ENCODE results near the gene CAGE1.
"Not testable (repeated sequence)": the region's sequence is repeated elsewhere in the genome, so short reads cannot be mapped to it uniquely, and the experiment has no call there.

Gene CAGE1

GRCh38 chr6:7406743-7407142 is 17.2 kb upstream of the CAGE1 start:
- no peak for DNase-seq

DNA sequence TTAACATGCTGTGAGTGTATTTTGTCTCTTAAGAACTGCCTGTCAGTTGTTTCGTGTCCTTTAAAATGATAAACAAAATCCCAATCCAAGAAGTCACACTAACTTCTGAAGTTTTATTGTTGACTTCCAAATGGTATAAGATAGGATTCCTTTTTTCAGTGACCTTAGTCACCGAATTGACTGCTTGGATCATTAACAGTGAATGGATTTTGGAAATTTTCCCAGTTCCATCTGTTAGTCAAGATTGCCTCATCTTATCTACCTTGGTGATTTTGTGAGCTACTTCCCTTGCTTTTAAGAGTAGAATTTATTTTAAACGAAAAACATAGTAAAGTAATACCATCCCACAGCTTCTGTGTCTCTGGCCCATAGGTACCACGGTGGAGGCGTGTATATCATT is 15.0 kb upstream of the CAGE1 start:
- DNase-seq = no peak

- no peak for DNase-seq
These were observed 13.2 kb upstream of the CAGE1 start for GRCh38 chr6:7402716-7403115.

DNA sequence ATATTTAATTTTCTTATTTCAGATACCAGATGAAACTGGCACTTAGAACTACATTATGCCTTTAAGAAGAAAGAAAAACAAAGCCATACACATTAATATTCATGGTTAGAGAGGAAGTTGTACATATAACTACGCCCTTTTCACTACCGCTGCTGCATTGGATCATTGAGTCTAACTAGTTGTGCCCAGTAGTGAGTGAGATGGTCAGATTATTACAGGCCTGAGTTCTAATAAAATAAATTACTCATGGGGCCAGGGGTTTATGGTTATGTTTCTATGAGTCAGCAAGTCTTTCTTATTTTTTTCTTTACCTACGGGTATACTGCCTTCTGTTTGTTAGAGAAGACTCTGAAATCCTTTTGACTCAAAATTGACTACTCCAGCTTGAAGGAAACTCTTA is 11.5 kb upstream of the CAGE1 start:
- DNase-seq = no peak

- no peak for DNase-seq
These were observed 2.9 kb upstream of the CAGE1 start for GRCh38 chr6:7392402-7392801.

DNA sequence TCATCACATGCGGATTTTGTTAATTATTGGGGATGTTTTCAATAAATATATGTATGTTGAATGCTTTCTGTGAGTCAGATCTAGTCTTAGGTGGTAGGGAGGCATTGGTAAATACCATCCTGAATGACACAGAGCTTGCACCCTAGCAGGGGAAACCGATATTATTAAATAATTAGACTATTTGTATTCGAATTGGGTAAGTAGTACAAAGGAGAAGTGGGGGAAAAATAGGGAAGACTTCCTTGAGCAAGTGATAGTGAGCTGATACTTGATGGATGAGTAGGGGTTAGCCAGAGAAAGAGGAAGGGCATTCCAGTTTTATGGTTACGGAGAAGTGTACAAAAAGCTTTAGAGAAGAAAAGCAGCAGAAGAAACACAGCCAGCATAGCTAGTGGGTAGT is 1.6 kb upstream of the CAGE1 start:
- DNase-seq = no peak

DNA sequence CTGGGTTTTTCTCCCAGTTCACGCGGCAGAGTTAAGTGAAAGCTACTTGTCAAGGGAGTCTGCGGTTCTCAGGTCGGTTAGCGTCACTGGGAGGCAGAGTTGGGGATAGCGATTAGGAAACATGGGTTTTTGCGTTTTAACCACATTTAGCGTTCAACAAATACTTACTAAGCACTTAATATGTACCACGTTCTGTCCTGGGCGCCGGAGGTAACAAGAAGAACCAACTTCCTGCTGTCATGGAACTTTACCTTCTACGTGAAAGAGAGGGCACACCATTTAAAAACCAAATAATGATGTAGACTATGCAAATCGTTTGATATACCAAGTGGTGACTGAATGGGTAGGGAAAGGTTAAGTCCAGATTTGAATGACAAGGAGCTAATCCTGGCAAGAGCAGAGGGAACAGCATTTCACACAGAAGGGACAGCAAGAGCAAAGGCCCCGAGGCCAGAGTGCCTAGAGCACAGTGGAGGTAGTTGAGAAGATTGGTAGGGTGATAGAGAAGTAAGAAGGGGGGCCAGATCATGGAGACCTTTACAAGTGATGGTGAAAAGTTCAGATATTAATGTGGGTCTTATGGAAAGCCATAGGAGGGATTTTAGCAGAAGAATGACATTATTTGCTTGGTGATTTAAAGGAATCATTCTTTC is 810 bp upstream of the CAGE1 start:
- no peak for DNase-seq

DNA sequence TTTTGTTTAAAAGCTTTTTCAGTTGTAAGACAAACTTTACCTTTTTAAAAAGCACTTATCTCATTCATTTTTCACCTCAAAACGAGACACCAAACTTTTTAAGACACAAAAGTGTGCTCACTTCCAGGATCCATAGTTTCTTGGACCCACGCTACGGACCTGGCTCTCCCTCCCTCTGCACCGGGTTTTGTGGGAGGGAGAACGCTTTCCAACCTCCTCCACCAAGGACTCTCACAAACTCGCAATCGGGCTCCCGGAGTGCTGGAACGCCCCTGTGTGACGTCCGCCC is 436 bp downstream of the CAGE1 start:
- DNase-seq = no peak

DNA sequence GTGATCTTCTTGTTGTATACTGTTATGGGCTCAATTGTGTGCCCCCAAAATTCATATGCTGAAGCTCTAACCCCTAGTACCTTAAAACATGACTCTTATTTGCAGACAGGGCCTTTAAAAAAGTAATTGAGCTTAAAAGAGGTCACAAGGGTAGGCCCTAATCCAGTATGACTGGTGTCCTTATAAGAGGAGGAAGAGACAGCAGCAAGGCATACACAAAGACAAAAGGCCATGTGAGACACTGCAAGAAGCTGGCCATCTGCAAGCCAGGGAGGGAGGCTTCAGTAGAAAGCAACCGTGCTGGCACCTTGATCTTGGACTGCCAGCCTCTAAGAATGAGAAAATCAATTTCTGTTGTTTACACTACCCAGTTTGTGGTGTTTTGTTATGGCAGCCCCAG is 8.4 kb downstream of the CAGE1 start:
- DNase-seq = no peak

GRCh38 chr6:7378740-7379139 is 10.8 kb downstream of the CAGE1 start:
- DNase-seq = no peak

GRCh38 chr6:7377961-7378360 is 11.6 kb downstream of the CAGE1 start:
- no peak for DNase-seq

- no peak for DNase-seq
These were observed 15.8 kb downstream of the CAGE1 start for GRCh38 chr6:7373739-7374138.

DNA sequence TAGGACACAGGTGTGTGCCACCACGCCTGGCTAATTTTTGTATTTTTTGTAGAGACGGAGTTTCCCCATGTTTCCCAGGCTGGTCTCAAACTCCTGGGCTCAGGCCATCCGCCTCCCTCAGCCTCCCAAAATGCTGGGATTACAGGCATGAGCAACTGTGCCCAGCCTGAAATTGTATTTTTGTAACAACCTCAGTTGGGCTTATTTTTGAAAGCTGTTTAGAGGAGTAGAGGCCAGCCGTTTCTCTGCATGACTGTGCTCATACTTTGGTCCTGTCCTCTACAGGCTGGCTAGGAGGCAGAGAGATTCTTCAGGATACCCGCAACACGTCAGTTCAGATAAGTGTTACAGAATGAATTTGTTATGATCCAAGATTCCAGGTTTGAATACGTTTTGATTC is 22.1 kb downstream of the CAGE1 start:
- DNase-seq = no peak

GRCh38 chr6:7351916-7352315 is 37.6 kb downstream of the CAGE1 start:
- not testable (repeated sequence) for DNase-seq

DNA sequence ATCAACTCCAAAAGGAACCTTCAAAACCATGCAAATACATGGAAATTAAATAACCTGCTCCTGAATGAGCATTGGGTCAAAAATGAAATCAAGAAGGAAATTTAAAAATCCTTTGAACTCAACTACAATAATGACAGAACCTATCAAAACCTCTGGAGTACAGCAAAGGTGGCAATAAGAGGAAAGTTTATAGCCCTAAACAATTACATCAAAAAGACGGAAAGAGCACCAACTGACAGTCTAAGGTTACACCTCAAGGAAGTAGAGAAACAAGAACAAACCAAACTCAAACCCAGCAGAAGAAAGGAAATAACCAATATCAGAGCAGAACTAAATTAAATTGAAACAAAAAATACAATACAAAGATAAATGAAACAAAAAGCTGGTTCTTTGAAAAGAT is 39.0 kb downstream of the CAGE1 start:
- DNase-seq = not testable (repeated sequence)

- DNase-seq = peak; percentile 12
These were observed 42.0 kb downstream of the CAGE1 start for GRCh38 chr6:7347551-7347997.

DNA sequence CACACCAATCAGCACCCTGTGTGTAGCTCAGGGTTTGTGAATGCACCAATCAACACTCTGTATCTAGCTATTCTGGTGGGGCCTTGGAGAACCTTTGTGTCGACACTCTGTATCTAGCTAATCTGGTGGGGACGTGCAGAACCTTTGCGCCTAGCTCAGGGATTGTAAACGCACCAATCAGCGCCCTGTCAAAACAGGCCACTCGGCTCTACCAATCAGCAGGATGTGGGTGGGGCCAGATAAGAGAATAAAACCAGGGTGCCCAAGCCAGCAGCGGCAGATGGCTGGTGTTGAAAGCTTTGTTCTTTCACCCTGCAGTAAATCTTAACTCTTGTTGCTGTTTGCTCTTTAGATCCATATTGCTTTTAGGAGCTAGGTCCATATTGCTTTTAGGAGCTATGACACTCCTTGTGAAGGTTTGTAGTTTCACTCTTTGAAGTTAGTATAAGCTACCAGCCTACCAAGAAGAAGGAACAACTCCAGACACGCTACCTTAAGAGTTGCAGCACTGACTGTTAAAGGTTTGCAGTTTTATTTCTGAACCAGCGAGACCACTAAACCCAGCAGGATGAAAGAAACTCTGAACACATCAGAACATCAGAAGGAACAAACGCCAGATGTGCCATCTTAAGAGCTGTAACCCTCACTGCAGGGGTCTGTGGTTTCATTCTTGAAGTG is 44.6 kb downstream of the CAGE1 start:
- DNase-seq = not testable (repeated sequence)

DNA sequence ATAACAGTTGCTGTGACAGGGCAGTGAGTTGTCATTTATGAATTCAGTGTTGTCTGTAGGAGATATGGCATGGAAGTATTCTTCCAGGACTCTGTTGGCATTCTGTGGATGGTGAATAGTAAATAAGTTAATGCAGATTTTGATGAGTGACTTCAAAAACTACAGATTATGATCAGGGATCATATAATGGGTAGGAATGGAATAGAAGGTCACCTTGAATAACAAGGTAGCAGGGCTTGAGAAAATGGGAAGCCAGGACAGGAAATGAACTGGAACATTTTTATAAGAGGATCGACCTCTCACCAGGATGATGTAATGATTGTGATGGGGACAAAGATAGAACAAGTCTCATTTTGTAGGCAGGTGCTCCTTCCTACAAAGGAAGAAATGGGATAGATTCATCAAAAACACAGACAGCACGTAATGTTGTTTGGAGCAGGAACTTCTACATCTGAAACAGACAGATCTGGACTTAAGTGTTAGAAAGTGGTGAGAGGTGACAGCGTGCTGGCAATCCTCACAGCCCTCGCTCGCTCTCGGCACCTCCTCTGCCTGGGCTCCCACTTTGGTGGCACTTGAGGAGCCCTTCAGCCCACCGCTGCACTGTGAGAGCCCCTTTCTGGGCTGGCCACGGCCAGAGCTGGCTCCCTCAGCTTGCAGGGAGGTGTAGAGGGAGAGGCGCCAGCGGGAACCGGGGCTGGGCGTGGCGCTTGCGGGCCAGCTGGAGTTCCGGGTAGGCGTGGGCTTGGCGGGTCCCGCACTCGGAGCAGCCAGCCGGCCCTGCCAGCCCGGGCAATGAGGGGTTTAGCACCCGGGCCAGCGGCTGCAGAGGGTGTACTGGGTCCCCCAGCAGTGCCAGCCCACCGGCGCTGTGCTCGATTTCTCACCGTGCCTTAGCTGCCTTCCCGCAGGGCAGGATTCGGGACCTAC is 45.7 kb downstream of the CAGE1 start:
- DNase-seq = no peak

- no peak for DNase-seq
These were observed 47.4 kb downstream of the CAGE1 start for GRCh38 chr6:7341989-7342742.

- no peak for DNase-seq
These were observed 48.3 kb downstream of the CAGE1 start for GRCh38 chr6:7341271-7341670.

GRCh38 chr6:7339007-7339732 is 50.4 kb downstream of the CAGE1 start:
- not testable (repeated sequence) for DNase-seq

DNA sequence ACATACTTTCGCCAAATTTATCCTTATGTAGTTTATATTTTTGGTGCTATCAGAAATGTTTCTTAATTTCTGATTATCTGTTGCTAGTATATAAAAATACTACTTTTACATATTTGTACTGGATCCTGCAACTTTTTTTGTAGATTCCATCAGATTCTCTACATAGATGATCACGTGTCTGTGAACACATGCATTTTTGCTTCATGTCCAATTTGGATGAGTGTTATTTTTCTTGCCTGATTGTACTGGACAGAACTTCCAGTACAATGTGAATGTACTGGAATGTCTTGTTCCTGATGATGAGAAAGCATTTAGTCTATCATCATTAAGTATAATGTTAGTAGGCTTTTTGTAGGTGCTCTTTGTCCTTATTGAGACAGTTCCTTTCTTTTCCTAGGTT is 51.5 kb downstream of the CAGE1 start:
- no peak for DNase-seq

DNA sequence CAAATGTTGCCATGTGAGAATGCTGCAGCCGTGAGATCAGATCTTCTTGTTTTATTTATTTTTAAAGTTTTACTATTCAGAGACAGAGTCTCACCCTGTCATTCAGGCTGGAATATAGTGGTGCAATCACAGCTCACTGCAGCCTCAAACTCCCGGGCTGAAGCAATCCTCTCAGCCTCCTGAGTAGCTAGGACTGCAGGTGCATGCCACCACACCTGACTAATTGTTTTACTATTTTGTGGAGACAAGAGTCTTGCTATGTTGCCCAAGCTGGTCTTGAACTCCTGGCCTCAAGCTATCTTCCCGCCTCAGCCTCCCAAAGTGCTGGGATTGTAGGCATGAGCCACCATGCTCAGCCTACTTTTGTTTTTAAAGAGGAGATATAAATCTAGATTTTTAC is 54.0 kb downstream of the CAGE1 start:
- no peak for DNase-seq
